K562 (cell line): ENCODE measurements around the gene MAP3K15.

Experiments
- ARNT ChIP-seq, 2 experiments: fragments of 450-650 bp; IDR thresholded peaks; 2 replicates each; pipeline ENCODE4 v1.6.1; 2016; ENCODE audit warnings: mild to moderate bottlenecking in 1 of 2
- CTCF ChIP-seq, 3 experiments: IDR thresholded peaks in 2 of 3; conservative IDR thresholded peaks in 1 of 3; 2 replicates each; pipeline ENCODE4 v1.5.1; 2011 to 2012; ENCODE audit warnings: low read length in 3 of 3, mild to moderate bottlenecking in 3 of 3, control low read depth in 2 of 3, improper control_type of control experiment in 1 of 3, inconsistent platforms in 1 of 3, low read depth in 1 of 3, mixed read lengths in 1 of 3, moderate library complexity in 1 of 3; ENCODE audit not compliant: insufficient read depth in 2 of 3
- MCM3 ChIP-seq: fragments of 450-650 bp; IDR thresholded peaks from 2 replicates; pipeline ENCODE4 v1.6.1; 2016
- MED1 ChIP-seq: sonication (generic); formaldehyde crosslinking; IDR thresholded peaks from 2 replicates; pipeline ENCODE4 v1.8.1; 2023; ENCODE audit warnings: missing genetic modification reagents, borderline replicate concordance
- MEF2A ChIP-seq: IDR thresholded peaks from 2 replicates; pipeline ENCODE4 v1.6.1; 2011; ENCODE audit warnings: low read depth, mild to moderate bottlenecking, low read length, moderate library complexity; ENCODE audit not compliant: control insufficient read depth
- POLR2AphosphoS2 ChIP-seq: IDR thresholded peaks from 2 replicates; pipeline ENCODE4 v1.6.1; 2012; ENCODE audit warnings: low read length, improper control_type of control experiment
- PREB ChIP-seq: sonication (generic); formaldehyde crosslinking; IDR thresholded peaks from 2 replicates; pipeline ENCODE4 v1.8.1; 2023; ENCODE audit warnings: mild to moderate bottlenecking, missing genetic modification reagents
- TF ChIP-seq, protein P1 (sequence below): sonication (generic); formaldehyde crosslinking; IDR thresholded peaks from 2 replicates; pipeline ENCODE4 v1.9.0; 2022; ENCODE audit warnings: mild to moderate bottlenecking, missing genetic modification reagents

DNA sequence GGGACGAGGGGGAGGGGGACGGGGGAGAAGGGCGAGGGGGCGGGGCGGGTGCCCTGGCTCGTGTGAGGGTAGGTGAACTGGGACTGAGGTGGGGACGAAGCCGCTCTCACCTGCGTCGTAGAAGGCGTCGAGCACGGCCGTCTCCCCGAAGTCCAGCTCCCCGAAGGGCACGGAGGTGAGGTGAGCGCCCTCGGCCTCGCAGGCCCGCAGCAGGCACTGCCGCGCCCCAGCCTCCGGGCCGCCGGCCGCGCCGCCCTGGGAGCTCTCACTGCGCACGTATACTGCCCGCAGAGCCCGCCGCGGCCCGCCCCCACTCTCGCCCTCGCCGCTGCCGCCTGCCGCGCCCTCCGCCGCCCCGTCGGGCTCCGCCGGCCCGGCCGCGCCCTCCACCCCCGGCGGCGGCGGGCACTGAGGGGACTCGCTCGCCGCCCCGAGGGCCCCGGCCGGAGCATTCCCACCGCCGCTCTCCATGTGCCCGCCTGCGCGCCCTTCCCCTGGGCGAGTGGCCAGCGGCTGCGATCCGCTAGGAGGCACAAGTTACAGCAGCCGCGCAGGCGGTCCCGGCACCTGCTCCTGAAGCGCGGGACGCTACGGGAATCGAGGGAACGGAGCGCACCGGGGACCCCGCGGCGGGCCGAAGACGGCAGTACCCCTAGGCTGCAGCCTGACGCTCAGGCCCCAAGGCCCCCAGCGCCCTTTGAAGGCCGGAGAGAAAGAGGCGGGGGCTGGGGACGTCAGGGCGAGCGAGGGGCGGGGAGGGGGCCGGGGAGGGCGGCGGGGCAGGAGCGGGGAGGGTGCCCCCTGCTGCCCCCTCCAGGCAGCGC, at the start of gene MAP3K15:
- no peak for TF ChIP-seq MED1 (CRISPR knock-in tag)
- no peak for TF ChIP-seq PREB (CRISPR knock-in tag)
- TF ChIP-seq POLR2AphosphoS2, result no peak
- TF ChIP-seq MEF2A, result no peak
- TF ChIP-seq, protein P1, sequence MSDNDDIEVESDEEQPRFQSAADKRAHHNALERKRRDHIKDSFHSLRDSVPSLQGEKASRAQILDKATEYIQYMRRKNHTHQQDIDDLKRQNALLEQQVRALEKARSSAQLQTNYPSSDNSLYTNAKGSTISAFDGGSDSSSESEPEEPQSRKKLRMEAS (CRISPR knock-in tag), result 0 out of 2 replicates have a peak, but pooled peaks have one; percentile 20
- no peak for TF ChIP-seq CTCF (IDR thresholded peaks at IDR 0.05 in 2 of 3, conservative IDR thresholded peaks at IDR 0.05 in 1 of 3; ENCODE audit: insufficient read depth in 2 of 3, low read depth in 1 of 3, low read length in 3 of 3)
- TF ChIP-seq ARNT (IDR thresholded peaks at IDR 0.05), result no peak
- TF ChIP-seq MCM3, result no peak
